Natural killer cell (primary cell): ENCODE results near the gene DNAAF8. TPM values are rescaled to one million over a fixed set of nuclear protein-coding genes. Genes with fewer than 3 reads are reported as not detected.

Source experiments
- ATAC-seq, 3 donors: fragments of 150-1000 bp in 2 of 3; fragments of 200-7000 bp in 1 of 3; cut with Tn5 transposase; 1 replicate in 1 of 3; 2 replicates in 2 of 3; pipeline ENCODE4 v1.10.0; 2021; ENCODE audit warnings: mild to moderate bottlenecking in 2 of 3, moderate library complexity in 2 of 3
- DNase-seq, 2 donors: peaks; one replicate each; pipeline versions ENCODE4 v3.0.0 to v3.0.0-alpha.2; 2013 to 2021; ENCODE audit warnings: mixed read lengths in 1 of 2
- H3K27ac ChIP-seq: one replicate; pipeline ENCODE4 v1.5.1; 2013; ENCODE audit warnings: mild to moderate bottlenecking, low read length
- H3K27me3 ChIP-seq: one replicate; pipeline ENCODE4 v1.6.1; 2013; ENCODE audit warnings: low read length; ENCODE audit not compliant: control insufficient read depth, insufficient read depth
- H3K36me3 ChIP-seq: one replicate; pipeline ENCODE4 v1.6.1; 2013; ENCODE audit warnings: low read length; ENCODE audit not compliant: control insufficient read depth, insufficient read depth
- H3K4me1 ChIP-seq: one replicate; pipeline ENCODE4 v1.6.1; 2013; ENCODE audit warnings: low read length; ENCODE audit not compliant: control insufficient read depth, insufficient read depth
- H3K4me3 ChIP-seq: one replicate; pipeline ENCODE4 v1.5.1; 2013; ENCODE audit warnings: low read length
- H3K9me3 ChIP-seq: one replicate; pipeline ENCODE4 v1.6.1; 2013; ENCODE audit warnings: low read length; ENCODE audit not compliant: control insufficient read depth, insufficient read depth
- H3K27ac Mint-ChIP-seq, 2 donors: one replicate each; pipeline ENCODE4 v1.8.0; 2022; ENCODE audit warnings: mild to moderate bottlenecking in 2 of 2, mixed read lengths in 2 of 2, moderate library complexity in 1 of 2
- H3K27me3 Mint-ChIP-seq, 2 donors: one replicate each; pipeline ENCODE4 v1.8.0; 2022; ENCODE audit warnings: low read depth in 2 of 2, mixed read lengths in 2 of 2
- H3K36me3 Mint-ChIP-seq: one replicate; pipeline ENCODE4 v1.8.0; 2022; ENCODE audit warnings: mixed read lengths
- H3K4me1 Mint-ChIP-seq, 2 donors: one replicate each; pipeline ENCODE4 v1.8.0; 2022; ENCODE audit warnings: mixed read lengths in 2 of 2
- H3K4me3 Mint-ChIP-seq: one replicate; pipeline ENCODE4 v1.8.0; 2022; ENCODE audit warnings: mild to moderate bottlenecking, moderate library complexity, mixed read lengths
- H3K9me3 Mint-ChIP-seq, 2 donors: one replicate each; pipeline ENCODE4 v1.8.0; 2022; ENCODE audit warnings: mixed read lengths in 2 of 2
- WGBS: methylation state at CpG from one replicate; pipeline ENCODE4 v1.1.7; 2013; ENCODE audit warnings: missing lambda C conversion rate; ENCODE audit not compliant: insufficient coverage; 5-methylcytosine and 5-hydroxymethylcytosine counted together
- intact Hi-C: fragments of 100-400 bp; cut with micrococcal nuclease; formaldehyde crosslinking; loops from one replicate; pipeline ENCODE4 v1.14.2; 2022
- total RNA-seq, 4 donors: library from RNA; stranded (reverse); fragments of 120-200 nt in 1 of 4; gene quantifications; one replicate each; pipeline versions ENCODE4 v1.2.3 to v1.2.4, GENCODE V29; 2013 to 2022
- TF ChIP-seq, protein P1 (sequence below): fragments of 200-600 bp; IDR thresholded peaks from one replicate; pipeline ENCODE4 v1.8.0; 2022; ENCODE audit warnings: antibody characterized with exemption

The DNAAF8 gene
- total RNA-seq, 3 donors from 2014 or later (not counting 1 experiment from before 2014, with no cell fraction given), result 0.54 TPM; not detected in 2

DNA sequence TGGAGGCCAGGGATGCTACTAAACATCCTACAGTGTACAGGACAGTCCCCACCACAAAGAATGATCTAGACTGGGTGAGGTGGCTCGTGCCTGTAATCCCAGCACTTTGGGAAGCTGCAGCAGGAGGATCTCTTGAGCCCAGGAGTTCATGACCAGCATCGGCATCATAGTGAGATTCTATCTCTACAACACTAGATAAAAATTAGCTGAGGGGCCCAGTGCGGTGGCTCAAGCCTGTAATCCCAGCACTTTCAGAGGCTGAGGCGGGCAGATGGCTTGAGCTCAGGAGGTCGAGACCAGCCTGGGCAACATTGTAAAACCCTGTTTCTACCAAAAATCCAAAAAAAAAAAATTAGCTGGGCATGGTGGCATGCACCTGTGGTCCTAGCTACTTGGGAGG lies 38.0 kb downstream of the DNAAF8 start:
- Mint-ChIP-seq H3K9me3 (no peaks in the 10 kb centered on the region), H3K4me1 (peaks cover 16 to 19% of the 10 kb centered on the region in 2 donors), H3K4me3 (no peak overlapping the region), H3K36me3 (no peaks in the 10 kb centered on the region), H3K27me3 (no peaks in the 10 kb centered on the region), H3K27ac (no peak overlapping the region)
- TF ChIP-seq, protein P1, sequence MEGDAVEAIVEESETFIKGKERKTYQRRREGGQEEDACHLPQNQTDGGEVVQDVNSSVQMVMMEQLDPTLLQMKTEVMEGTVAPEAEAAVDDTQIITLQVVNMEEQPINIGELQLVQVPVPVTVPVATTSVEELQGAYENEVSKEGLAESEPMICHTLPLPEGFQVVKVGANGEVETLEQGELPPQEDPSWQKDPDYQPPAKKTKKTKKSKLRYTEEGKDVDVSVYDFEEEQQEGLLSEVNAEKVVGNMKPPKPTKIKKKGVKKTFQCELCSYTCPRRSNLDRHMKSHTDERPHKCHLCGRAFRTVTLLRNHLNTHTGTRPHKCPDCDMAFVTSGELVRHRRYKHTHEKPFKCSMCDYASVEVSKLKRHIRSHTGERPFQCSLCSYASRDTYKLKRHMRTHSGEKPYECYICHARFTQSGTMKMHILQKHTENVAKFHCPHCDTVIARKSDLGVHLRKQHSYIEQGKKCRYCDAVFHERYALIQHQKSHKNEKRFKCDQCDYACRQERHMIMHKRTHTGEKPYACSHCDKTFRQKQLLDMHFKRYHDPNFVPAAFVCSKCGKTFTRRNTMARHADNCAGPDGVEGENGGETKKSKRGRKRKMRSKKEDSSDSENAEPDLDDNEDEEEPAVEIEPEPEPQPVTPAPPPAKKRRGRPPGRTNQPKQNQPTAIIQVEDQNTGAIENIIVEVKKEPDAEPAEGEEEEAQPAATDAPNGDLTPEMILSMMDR, result no peak
- no peaks in the 10 kb centered on the region for H3K36me3 ChIP-seq
- no peak overlapping the region for H3K4me3 ChIP-seq
- no peak for ATAC-seq
- H3K4me1 ChIP-seq, result peaks cover 18% of the 10 kb centered on the region
- intact Hi-C loops, result no loop called here
- H3K27ac ChIP-seq, result no peak overlapping the region
- no peaks in the 10 kb centered on the region for H3K9me3 ChIP-seq
- DNase-seq, result no peak
- WGBS, result 90% methylated on average over 5 of the region's 5 CpGs
- no peaks in the 10 kb centered on the region for H3K27me3 ChIP-seq

DNA sequence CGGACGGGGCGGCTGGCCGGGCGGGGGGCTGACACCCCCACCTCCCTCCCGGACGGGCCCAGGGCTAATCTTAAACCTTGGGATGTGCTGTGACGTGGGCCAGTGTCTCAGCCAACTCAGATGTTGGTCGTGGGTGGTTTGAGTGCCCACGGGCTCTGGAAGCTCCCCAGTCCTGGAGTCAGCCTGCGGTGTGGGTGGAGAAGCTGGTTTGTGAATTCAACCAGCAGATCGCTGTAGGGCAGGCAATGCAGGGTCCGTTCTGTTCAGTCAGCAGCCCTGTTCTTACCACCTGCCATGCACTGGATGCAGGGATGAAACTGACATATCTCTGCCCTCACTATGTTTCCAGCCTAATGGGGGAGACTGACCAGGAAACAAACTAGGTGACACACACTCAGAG lies 40.7 kb downstream of the DNAAF8 start:
- H3K4me3 ChIP-seq, result no peak overlapping the region
- 84% methylated on average over 12 of the region's 13 CpGs for WGBS
- Mint-ChIP-seq H3K4me3 (no peak overlapping the region), H3K27me3 (no peaks in the 10 kb centered on the region), H3K27ac (no peak overlapping the region), H3K4me1 (no peaks in the 10 kb centered on the region), H3K9me3 (no peaks in the 10 kb centered on the region), H3K36me3 (no peaks in the 10 kb centered on the region)
- ATAC-seq, result no peak
- no peaks in the 10 kb centered on the region for H3K9me3 ChIP-seq
- no peaks in the 10 kb centered on the region for H3K4me1 ChIP-seq
- no peak for DNase-seq
- no peak overlapping the region for H3K27ac ChIP-seq
- no peaks in the 10 kb centered on the region for H3K36me3 ChIP-seq
- TF ChIP-seq, protein P1, result no peak
- intact Hi-C loops, result no loop called here
- no peaks in the 10 kb centered on the region for H3K27me3 ChIP-seq

DNA sequence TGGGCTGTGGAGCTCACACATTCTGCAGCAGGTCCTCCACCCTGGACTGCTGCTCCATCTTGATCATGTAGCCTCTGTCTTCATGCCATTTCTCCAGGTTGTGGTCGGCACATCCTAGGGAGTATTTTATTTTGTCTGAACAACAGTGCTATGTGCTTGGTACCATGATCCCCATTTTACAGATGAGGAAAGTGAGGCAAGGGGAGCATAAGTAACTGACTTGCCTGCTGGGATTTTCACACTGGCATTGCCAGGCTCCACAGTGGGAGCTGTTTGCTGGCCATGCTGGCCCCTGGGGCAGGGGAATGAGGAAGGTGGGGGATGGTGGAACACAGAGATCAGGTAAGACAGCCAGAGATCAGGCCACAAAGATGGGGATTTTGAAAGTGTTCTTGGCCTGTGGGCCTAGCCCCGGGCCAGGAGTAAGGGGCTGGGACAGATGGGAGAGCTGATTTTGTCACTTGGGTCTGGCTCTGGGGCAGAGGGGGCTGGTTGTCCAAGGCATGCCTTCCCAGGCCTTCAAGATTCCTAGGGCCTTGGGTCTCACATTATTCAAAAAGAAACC lies 41.9 kb downstream of the DNAAF8 start:
- TF ChIP-seq, protein P1, result no peak
- Mint-ChIP-seq H3K4me3 (no peak overlapping the region), H3K9me3 (no peaks in the 10 kb centered on the region), H3K27me3 (no peaks in the 10 kb centered on the region), H3K4me1 (no peaks in the 10 kb centered on the region), H3K27ac (no peak overlapping the region), H3K36me3 (no peaks in the 10 kb centered on the region)
- ATAC-seq (no peak), DNase-seq (no peak)
- WGBS, result 94% methylated on average over 2 of the region's 2 CpGs
- Histone ChIP-seq H3K27me3 (no peaks in the 10 kb centered on the region), H3K4me1 (no peaks in the 10 kb centered on the region), H3K4me3 (no peak overlapping the region), H3K9me3 (no peaks in the 10 kb centered on the region), H3K36me3 (no peaks in the 10 kb centered on the region), H3K27ac (no peak overlapping the region)
- intact Hi-C loops, result no loop called here
